ENCODE measurements around the gene TEX44. TPM values are rescaled to one million over a fixed set of nuclear protein-coding genes. Genes with fewer than 3 reads are reported as not detected.

TEX44 gene
- total RNA-seq, 1 experiment from 2014 or later: not detected

- no peak for ATAC-seq
- peaks cover 15 to 33% of the 10 kb centered on the region in 2 experiments; a peak in 3 of 4 replicates for H3K4me1 ChIP-seq (ENCODE audit: control insufficient read depth in 1 of 2, insufficient read depth in 2 of 2, low read length in 2 of 2)
- intact Hi-C loops (cut with micrococcal nuclease): no loop called here
- H3K4me3 ChIP-seq (replicated peaks in 1 of 2; ENCODE audit: low read depth in 1 of 2, low read length in 2 of 2): no peak overlapping the region
- H3K27me3 ChIP-seq (ENCODE audit: insufficient read depth, low read length): no peaks in the 10 kb centered on the region
- RAD21 ChIA-PET (ENCODE audit: low non-redundant PET in 1 of 2, low total read pairs in 2 of 2, uncharacterized antibody in 2 of 2, unreplicated experiment in 2 of 2): interaction anchor here in 1 of 2 experiments (0.7 kb wide), 1 partner anchor 25 kb away, joined by 4 read pairs; no protein-coding TSS in a partner anchor
- H2AFZ ChIP-seq (ENCODE audit: low read depth, low read length, poor library complexity, severe bottlenecking): no peak overlapping the region
- H3K9me2 ChIP-seq (ENCODE audit: insufficient read depth): no peaks in the 10 kb centered on the region
- no peak overlapping the region; the same call in 1 of the 2 replicates for H3K27ac ChIP-seq (ENCODE audit: low read depth, low read length)
- no peak for DNase-seq (ENCODE audit: low read depth, low spot score)
- peak overlapping the region; percentile 23; the same call in 1 of the 2 replicates for H3K9ac ChIP-seq (ENCODE audit: low read length)
- no TSS peak for BruUV-seq (replicated peaks)
- H4K20me1 ChIP-seq (ENCODE audit: insufficient read depth): no peaks in the 10 kb centered on the region
- peak overlapping the region; percentile 41; the same call in 1 of the 2 replicates for H3K4me2 ChIP-seq (ENCODE audit: low read length)
- POLR2A ChIA-PET: interaction anchor here (0.9 to 1.9 kb wide), 2 partner anchors 9 to 11 kb away, joined by 4 to 9 read pairs; no protein-coding TSS in a partner anchor
- no peak for TF ChIP-seq SIN3A (IDR thresholded peaks at IDR 0.05; ENCODE audit: low read depth)
- no peak for TF ChIP-seq POLR2A (IDR thresholded peaks at IDR 0.05; ENCODE audit: borderline replicate concordance, extremely low read depth, insufficient read depth, insufficient read length)
- TF ChIP-seq CTCF (IDR thresholded peaks at IDR 0.05 in 2 of 3, conservative IDR thresholded peaks at IDR 0.05 in 1 of 3; ENCODE audit: borderline replicate concordance in 1 of 3, insufficient read depth in 1 of 3, low read depth in 2 of 3, low read length in 2 of 3): no peak
- TF ChIP-seq SRF (IDR thresholded peaks at IDR 0.05; ENCODE audit: low read depth): no peak
- TF ChIP-seq ZFX (IDR thresholded peaks at IDR 0.05): no peak
- TF ChIP-seq ELF1 (IDR thresholded peaks at IDR 0.05; ENCODE audit: borderline replicate concordance, low read depth): no peak
- TF ChIP-seq JUND (IDR thresholded peaks at IDR 0.05): no peak
- TF ChIP-seq POLR2AphosphoS5 (IDR thresholded peaks at IDR 0.05; ENCODE audit: low read depth, low read length): no peak
- TF ChIP-seq YY1 (IDR thresholded peaks at IDR 0.05; ENCODE audit: extremely low read depth, insufficient replicate concordance, low read depth, low read length): no peak
- no peak for TF ChIP-seq ZNF274 (IDR thresholded peaks at IDR 0.05; ENCODE audit: low read depth, low read length)
- no peak for TF ChIP-seq CBX3 (IDR thresholded peaks at IDR 0.05; ENCODE audit: low read depth)
- no peak for TF ChIP-seq REST (IDR thresholded peaks at IDR 0.05; ENCODE audit: low read depth)
- no peak for TF ChIP-seq EZH2phosphoT487 (IDR thresholded peaks at IDR 0.05; ENCODE audit: borderline replicate concordance)
- H3K9me3 ChIP-seq (ENCODE audit: control insufficient read depth in 1 of 2, insufficient read depth in 1 of 2, low read depth in 1 of 2, low read length in 2 of 2): no peaks in the 10 kb centered on the region
- H3K79me2 ChIP-seq (ENCODE audit: insufficient read depth, low read length): no peaks in the 10 kb centered on the region
- H3K36me3 ChIP-seq (ENCODE audit: control insufficient read depth in 1 of 2, insufficient read depth in 2 of 2, low read length in 2 of 2): no peaks in the 10 kb centered on the region
- CTCF ChIA-PET: no interaction called here
Measured at GRCh38 chr2:231633241-231633976, 40.7 kb downstream of the TEX44 start.
